Liver (tissue), 3 donors: ENCODE results near the gene NFATC1.

ENCODE experiments used
- EGR1 ChIP-seq, 2 donors: IDR thresholded peaks; 2 replicates each; pipeline ENCODE4 v1.6.1; 2016 to 2018; ENCODE audit warnings: antibody characterized with exemption in 2 of 2, low read depth in 2 of 2
- FOXA1 ChIP-seq: IDR thresholded peaks from 2 replicates; pipeline ENCODE4 v1.6.1; 2016; ENCODE audit warnings: antibody characterized with exemption
- GABPA ChIP-seq, 2 donors: IDR thresholded peaks in 1 of 2; conservative IDR thresholded peaks in 1 of 2; 2 replicates each; pipeline ENCODE4 v1.6.1; 2016; ENCODE audit warnings: antibody characterized with exemption in 2 of 2, mild to moderate bottlenecking in 1 of 2, moderate library complexity in 1 of 2
- HNF4A ChIP-seq, 2 donors: conservative IDR thresholded peaks; 2 replicates each; pipeline ENCODE4 v1.6.1; 2016; ENCODE audit warnings: antibody characterized with exemption in 2 of 2, mild to moderate bottlenecking in 2 of 2
- JUND ChIP-seq, 2 donors: IDR thresholded peaks; 2 replicates each; pipeline ENCODE4 v1.6.1; 2016; ENCODE audit warnings: antibody characterized with exemption in 2 of 2
- MAX ChIP-seq: IDR thresholded peaks from 2 replicates; pipeline ENCODE4 v1.6.1; 2016; ENCODE audit warnings: antibody characterized with exemption
- NR2F2 ChIP-seq: IDR thresholded peaks from 2 replicates; pipeline ENCODE4 v1.6.1; 2016; ENCODE audit warnings: antibody characterized with exemption
- RAD21 ChIP-seq, 2 donors: IDR thresholded peaks; 2 replicates each; pipeline ENCODE4 v1.6.1; 2016; ENCODE audit warnings: antibody characterized with exemption in 2 of 2, mild to moderate bottlenecking in 2 of 2
- REST ChIP-seq: IDR thresholded peaks from 2 replicates; pipeline ENCODE4 v1.6.1; 2016; ENCODE audit warnings: antibody characterized with exemption, mild to moderate bottlenecking
- RXRA ChIP-seq, 2 donors: IDR thresholded peaks; 2 replicates each; pipeline ENCODE4 v1.6.1; 2017 to 2018; ENCODE audit warnings: antibody characterized with exemption in 2 of 2, mild to moderate bottlenecking in 1 of 2
- SP1 ChIP-seq: IDR thresholded peaks from 2 replicates; pipeline ENCODE4 v1.6.1; 2018; ENCODE audit warnings: antibody characterized with exemption, mild to moderate bottlenecking
- YY1 ChIP-seq: IDR thresholded peaks from 2 replicates; pipeline ENCODE4 v1.6.1; 2016; ENCODE audit warnings: antibody characterized with exemption, mild to moderate bottlenecking
- TF ChIP-seq, protein P1 (sequence below): fragments of 150-350 bp; IDR thresholded peaks from 2 replicates; pipeline ENCODE4 v1.5.1; 2017; ENCODE audit warnings: improper control_type of control experiment, low read depth, low read length; ENCODE audit not compliant: missing input control
- TF ChIP-seq, protein P2 (sequence below): IDR thresholded peaks from 2 replicates; pipeline ENCODE4 v1.6.1; 2016; ENCODE audit warnings: antibody characterized with exemption
- donor health status: healthy.
- donor health status: healthy.

GRCh38 chr18:79544386-79544963 lies 148.7 kb downstream of the NFATC1 start:
- TF ChIP-seq, protein P1, sequence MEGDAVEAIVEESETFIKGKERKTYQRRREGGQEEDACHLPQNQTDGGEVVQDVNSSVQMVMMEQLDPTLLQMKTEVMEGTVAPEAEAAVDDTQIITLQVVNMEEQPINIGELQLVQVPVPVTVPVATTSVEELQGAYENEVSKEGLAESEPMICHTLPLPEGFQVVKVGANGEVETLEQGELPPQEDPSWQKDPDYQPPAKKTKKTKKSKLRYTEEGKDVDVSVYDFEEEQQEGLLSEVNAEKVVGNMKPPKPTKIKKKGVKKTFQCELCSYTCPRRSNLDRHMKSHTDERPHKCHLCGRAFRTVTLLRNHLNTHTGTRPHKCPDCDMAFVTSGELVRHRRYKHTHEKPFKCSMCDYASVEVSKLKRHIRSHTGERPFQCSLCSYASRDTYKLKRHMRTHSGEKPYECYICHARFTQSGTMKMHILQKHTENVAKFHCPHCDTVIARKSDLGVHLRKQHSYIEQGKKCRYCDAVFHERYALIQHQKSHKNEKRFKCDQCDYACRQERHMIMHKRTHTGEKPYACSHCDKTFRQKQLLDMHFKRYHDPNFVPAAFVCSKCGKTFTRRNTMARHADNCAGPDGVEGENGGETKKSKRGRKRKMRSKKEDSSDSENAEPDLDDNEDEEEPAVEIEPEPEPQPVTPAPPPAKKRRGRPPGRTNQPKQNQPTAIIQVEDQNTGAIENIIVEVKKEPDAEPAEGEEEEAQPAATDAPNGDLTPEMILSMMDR, result no peak
- TF ChIP-seq RAD21 (IDR thresholded peaks at IDR 0.05), result no peak
- no peak for TF ChIP-seq SP1
- TF ChIP-seq GABPA (IDR thresholded peaks at IDR 0.05 in 1 of 2, conservative IDR thresholded peaks at IDR 0.05 in 1 of 2), result no peak
- TF ChIP-seq FOXA1, result no peak
- no peak for TF ChIP-seq YY1
- no peak for TF ChIP-seq MAX
- TF ChIP-seq, protein P2, sequence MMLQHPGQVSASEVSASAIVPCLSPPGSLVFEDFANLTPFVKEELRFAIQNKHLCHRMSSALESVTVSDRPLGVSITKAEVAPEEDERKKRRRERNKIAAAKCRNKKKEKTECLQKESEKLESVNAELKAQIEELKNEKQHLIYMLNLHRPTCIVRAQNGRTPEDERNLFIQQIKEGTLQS, result no peak
- no peak for TF ChIP-seq NR2F2
- TF ChIP-seq JUND (IDR thresholded peaks at IDR 0.05), result no peak
- TF ChIP-seq HNF4A (conservative IDR thresholded peaks at IDR 0.05), result no peak
- no peak for TF ChIP-seq RXRA (IDR thresholded peaks at IDR 0.05)
- no peak for TF ChIP-seq REST
- TF ChIP-seq EGR1 (IDR thresholded peaks at IDR 0.05; ENCODE audit: low read depth in 2 of 2), result no peak
